ENCODE measurements around the gene PIAS4. TPM values are rescaled to one million over a fixed set of nuclear protein-coding genes. Genes with fewer than 3 reads are reported as not detected.
A peak's percentile ranks its signal among the peaks of the same experiment; 100 is the strongest.

The PIAS4 gene
- total and polyA plus RNA-seq, 9 of the 15 experiments (the other 6 are each of a cell fraction or from before 2014, with no cell fraction given): 0.27 to 34.9 (median 14.4) TPM

GRCh38 chr19:4053423-4054324, 46.1 kb downstream of the PIAS4 start (continued):
- 0 out of 2 replicates have a peak, but pooled peaks have one; percentile 25 for TF ChIP-seq ZNF740 (CRISPR knock-in tag; IDR thresholded peaks at IDR 0.05)
- no peak for TF ChIP-seq ZNF740 (tag; IDR thresholded peaks at IDR 0.05)
- no peak for TF ChIP-seq RBM17 (IDR thresholded peaks at IDR 0.05; ENCODE audit: borderline replicate concordance, low read depth, low read length)
- no peak for TF ChIP-seq SMARCE1 (IDR thresholded peaks at IDR 0.05)
- TF ChIP-seq GATA2 (CRISPR knock-in tag; IDR thresholded peaks at IDR 0.05): no peak
- no peak for TF ChIP-seq MCM2 (IDR thresholded peaks at IDR 0.05; ENCODE audit: low read depth)
- no peak for TF ChIP-seq ZFPM2 (CRISPR knock-in tag; IDR thresholded peaks at IDR 0.05)
- no peak for TF ChIP-seq SIN3A (IDR thresholded peaks at IDR 0.05; ENCODE audit: borderline replicate concordance in 2 of 2, control insufficient read depth in 1 of 2, low read depth in 2 of 2, low read length in 2 of 2)
- TF ChIP-seq SMAD2 (IDR thresholded peaks at IDR 0.05; ENCODE audit: low read depth, low read length): no peak
- TF ChIP-seq ESRRB (CRISPR knock-in tag; IDR thresholded peaks at IDR 0.05; ENCODE audit: borderline replicate concordance): no peak
- TF ChIP-seq RBFOX2 (IDR thresholded peaks at IDR 0.05; ENCODE audit: low read depth, low read length): 0 out of 2 replicates have a peak, but pooled peaks have one; percentile 34
- no peak for TF ChIP-seq CREB3L1 (IDR thresholded peaks at IDR 0.05; ENCODE audit: borderline replicate concordance, low read depth)
- 0 out of 2 replicates have a peak, but pooled peaks have one; percentile 15 for TF ChIP-seq CBX5 (IDR thresholded peaks at IDR 0.05; ENCODE audit: borderline replicate concordance, low read depth)
- no peak for TF ChIP-seq ETS2 (tag; IDR thresholded peaks at IDR 0.05; ENCODE audit: borderline replicate concordance, poor library complexity, severe bottlenecking)
- no peak for TF ChIP-seq GATAD2A (IDR thresholded peaks at IDR 0.05)
- no peak for TF ChIP-seq ZNF133 (CRISPR knock-in tag; IDR thresholded peaks at IDR 0.05)
